ENCODE results near the gene GALNT10.

Gene GALNT10

GRCh38 chr5:154405078-154405792, 214.7 kb downstream of the GALNT10 start:
- no peaks in the 10 kb centered on the region for H3K9me3 ChIP-seq (ENCODE audit: control insufficient read depth in 2 of 2, low read length in 2 of 2)
- H3K36me3 ChIP-seq (ENCODE audit: control insufficient read depth in 2 of 2, insufficient read depth in 2 of 2, low read length in 2 of 2), result peaks cover 0 to 3% of the 10 kb centered on the region in 2 donors
- peaks cover 8% of the 10 kb centered on the region for H3K4me1 ChIP-seq (ENCODE audit: control insufficient read depth, insufficient read depth, low read length)
- H3K27me3 ChIP-seq (ENCODE audit: control insufficient read depth in 1 of 2, insufficient read depth in 2 of 2, low read length in 2 of 2), result no peaks in the 10 kb centered on the region
- no peak overlapping the region for H3K27ac ChIP-seq (ENCODE audit: low read length)
- peak overlapping the region; percentile 35 to 55 for H3K9ac ChIP-seq (ENCODE audit: low read length in 2 of 2)
- peak overlapping the region in 1 of 2 donors; percentile 76 for H3K4me3 ChIP-seq (ENCODE audit: low read length in 2 of 2)

DNA sequence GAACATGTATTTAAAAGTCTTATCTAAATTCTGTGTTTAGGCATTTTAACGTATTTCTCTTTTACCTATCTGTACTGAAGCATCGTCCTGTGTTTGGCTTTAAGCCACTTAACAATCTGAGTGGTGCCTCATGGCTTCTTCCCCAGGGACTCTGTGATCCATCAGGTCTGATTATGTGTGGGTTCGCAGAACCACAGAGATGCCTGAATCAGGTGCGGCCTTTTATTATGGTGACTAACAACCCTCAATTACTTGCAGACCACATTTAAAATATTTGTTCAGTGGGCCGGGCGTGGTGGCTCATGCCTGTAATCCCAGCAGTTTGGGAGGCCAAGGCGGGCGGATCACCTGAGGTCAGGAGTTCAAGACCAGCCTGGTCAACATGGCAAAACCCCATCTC, 215.7 kb downstream of the GALNT10 start:
- H3K27me3 ChIP-seq (ENCODE audit: control insufficient read depth in 1 of 2, insufficient read depth in 2 of 2, low read length in 2 of 2), result no peaks in the 10 kb centered on the region
- peaks cover 8% of the 10 kb centered on the region for H3K4me1 ChIP-seq (ENCODE audit: control insufficient read depth, insufficient read depth, low read length)

DNA sequence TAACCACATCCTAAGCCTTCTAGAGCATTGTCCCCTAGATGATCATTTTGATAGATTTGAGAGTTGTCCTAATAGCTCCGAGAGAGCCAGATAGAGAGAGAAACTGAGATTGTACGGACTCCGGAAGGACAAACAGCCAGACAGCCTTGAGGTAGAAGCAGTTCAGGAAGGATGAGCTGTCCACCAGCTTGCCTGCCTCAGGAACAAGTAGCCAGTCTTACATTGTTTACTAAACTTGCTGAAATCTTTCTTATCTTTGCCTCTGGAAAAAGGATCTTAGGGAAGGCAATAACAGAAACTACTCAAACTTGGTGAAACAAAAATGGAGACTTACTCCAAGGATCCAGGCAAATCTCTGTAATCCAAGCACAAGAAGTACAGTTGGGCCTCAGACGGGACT, 216.3 kb downstream of the GALNT10 start:
- H3K27ac ChIP-seq (ENCODE audit: low read length), result no peak overlapping the region
- no peak overlapping the region for H3K4me3 ChIP-seq (ENCODE audit: low read length in 2 of 2)
- no peaks in the 10 kb centered on the region for H3K9me3 ChIP-seq (ENCODE audit: control insufficient read depth in 2 of 2, low read length in 2 of 2)
- H3K36me3 ChIP-seq (ENCODE audit: control insufficient read depth in 2 of 2, insufficient read depth in 2 of 2, low read length in 2 of 2), result peaks cover 6 to 8% of the 10 kb centered on the region in 2 donors
- H3K27me3 ChIP-seq (ENCODE audit: control insufficient read depth in 1 of 2, insufficient read depth in 2 of 2, low read length in 2 of 2), result no peaks in the 10 kb centered on the region
- H3K4me1 ChIP-seq (ENCODE audit: control insufficient read depth, insufficient read depth, low read length), result peaks cover 8% of the 10 kb centered on the region
- no peak overlapping the region for H3K9ac ChIP-seq (ENCODE audit: low read length in 2 of 2)

More for the DNA sequence above, 215.7 kb downstream of the GALNT10 start:
- Histone ChIP-seq H3K9ac (ENCODE audit: low read length in 2 of 2) (no peak overlapping the region), H3K9me3 (ENCODE audit: control insufficient read depth in 2 of 2, low read length in 2 of 2) (no peaks in the 10 kb centered on the region), H3K36me3 (ENCODE audit: control insufficient read depth in 2 of 2, insufficient read depth in 2 of 2, low read length in 2 of 2) (peaks cover 4 to 6% of the 10 kb centered on the region in 2 donors), H3K4me3 (ENCODE audit: low read length in 2 of 2) (no peak overlapping the region), H3K27ac (ENCODE audit: low read length) (no peak overlapping the region)

DNA sequence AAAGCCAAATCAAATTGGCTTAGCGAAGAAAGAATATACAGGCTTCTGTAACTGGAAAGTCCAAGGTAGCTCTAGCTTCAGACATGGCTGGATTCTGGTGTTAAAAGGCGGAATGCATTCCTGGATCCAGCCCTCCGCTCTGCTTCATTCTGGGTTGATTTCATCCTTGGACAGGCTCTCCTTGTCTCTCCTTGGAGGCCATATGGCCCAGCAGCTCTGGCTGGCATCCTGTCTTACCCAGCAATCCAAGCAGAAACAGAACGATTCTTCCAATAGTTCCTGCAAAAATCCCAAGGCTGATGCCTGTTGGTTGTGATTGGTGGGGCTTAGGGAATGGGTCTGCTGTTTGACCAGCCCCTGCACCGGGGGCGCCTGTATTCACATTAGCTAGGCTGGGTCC, 218.3 kb downstream of the GALNT10 start:
- Histone ChIP-seq H3K9ac (ENCODE audit: low read length in 2 of 2) (no peak overlapping the region), H3K4me3 (ENCODE audit: low read length in 2 of 2) (no peak overlapping the region), H3K36me3 (ENCODE audit: control insufficient read depth in 2 of 2, insufficient read depth in 2 of 2, low read length in 2 of 2) (peaks cover 9 to 17% of the 10 kb centered on the region in 2 donors), H3K27ac (ENCODE audit: low read length) (no peak overlapping the region), H3K27me3 (ENCODE audit: control insufficient read depth in 1 of 2, insufficient read depth in 2 of 2, low read length in 2 of 2) (no peaks in the 10 kb centered on the region), H3K9me3 (ENCODE audit: control insufficient read depth in 2 of 2, low read length in 2 of 2) (no peaks in the 10 kb centered on the region), H3K4me1 (ENCODE audit: control insufficient read depth, insufficient read depth, low read length) (peaks cover 8% of the 10 kb centered on the region)

GRCh38 chr5:154409230-154409840, 218.8 kb downstream of the GALNT10 start:
- Histone ChIP-seq H3K27me3 (ENCODE audit: control insufficient read depth in 1 of 2, insufficient read depth in 2 of 2, low read length in 2 of 2) (no peaks in the 10 kb centered on the region), H3K4me1 (ENCODE audit: control insufficient read depth, insufficient read depth, low read length) (peaks cover 8% of the 10 kb centered on the region), H3K9ac (ENCODE audit: low read length in 2 of 2) (no peak overlapping the region), H3K4me3 (ENCODE audit: low read length in 2 of 2) (no peak overlapping the region), H3K27ac (ENCODE audit: low read length) (no peak overlapping the region), H3K36me3 (ENCODE audit: control insufficient read depth in 2 of 2, insufficient read depth in 2 of 2, low read length in 2 of 2) (peaks cover 13 to 17% of the 10 kb centered on the region in 2 donors), H3K9me3 (ENCODE audit: control insufficient read depth in 2 of 2, low read length in 2 of 2) (no peaks in the 10 kb centered on the region)

DNA sequence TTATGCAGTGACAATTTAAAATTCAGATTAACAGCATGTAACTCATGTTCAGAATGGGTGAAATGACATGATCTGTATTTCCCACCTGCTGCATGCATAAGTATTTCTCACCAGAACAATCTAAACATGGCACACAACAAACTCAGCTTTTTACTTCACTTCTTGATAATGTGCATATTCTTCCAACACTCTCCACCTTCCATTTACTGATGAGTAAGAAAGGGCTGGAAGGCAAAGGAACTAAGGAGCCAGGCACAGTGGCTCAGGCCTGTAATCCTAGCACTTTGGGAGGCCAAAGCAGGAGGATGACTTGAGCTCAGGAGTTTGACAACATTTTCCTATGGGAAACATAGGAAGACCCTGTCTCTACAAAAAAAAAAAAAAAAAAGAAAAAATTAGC, 219.5 kb downstream of the GALNT10 start:
- peaks cover 15 to 17% of the 10 kb centered on the region in 2 donors for H3K36me3 ChIP-seq (ENCODE audit: control insufficient read depth in 2 of 2, insufficient read depth in 2 of 2, low read length in 2 of 2)
- H3K4me1 ChIP-seq (ENCODE audit: control insufficient read depth, insufficient read depth, low read length), result peaks cover 6% of the 10 kb centered on the region
- no peaks in the 10 kb centered on the region for H3K27me3 ChIP-seq (ENCODE audit: control insufficient read depth in 1 of 2, insufficient read depth in 2 of 2, low read length in 2 of 2)
- no peak overlapping the region for H3K4me3 ChIP-seq (ENCODE audit: low read length in 2 of 2)
- no peak overlapping the region for H3K9ac ChIP-seq (ENCODE audit: low read length in 2 of 2)
- no peaks in the 10 kb centered on the region for H3K9me3 ChIP-seq (ENCODE audit: control insufficient read depth in 2 of 2, low read length in 2 of 2)
- no peak overlapping the region for H3K27ac ChIP-seq (ENCODE audit: low read length)

DNA sequence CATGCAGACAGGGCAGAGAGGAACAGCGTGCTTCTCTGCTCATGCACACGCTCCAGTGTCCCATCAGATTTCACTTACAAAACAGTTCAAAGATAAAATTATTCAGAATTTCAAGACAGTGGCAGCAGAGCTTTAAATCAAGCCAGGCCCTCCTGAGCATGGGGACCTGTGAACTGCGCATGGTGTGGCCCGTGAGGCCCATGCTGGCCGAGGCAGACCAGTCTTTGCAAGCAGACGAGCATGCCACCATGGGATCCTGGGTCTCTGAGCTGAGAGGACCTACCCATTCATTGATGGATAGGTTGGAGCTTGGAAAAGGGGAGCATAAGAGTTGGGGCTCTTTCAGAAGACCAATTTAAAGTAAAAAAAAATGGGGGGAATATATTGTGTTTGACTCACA, 220.3 kb downstream of the GALNT10 start:
- Histone ChIP-seq H3K36me3 (ENCODE audit: control insufficient read depth in 2 of 2, insufficient read depth in 2 of 2, low read length in 2 of 2) (peaks cover 15 to 19% of the 10 kb centered on the region in 2 donors), H3K4me1 (ENCODE audit: control insufficient read depth, insufficient read depth, low read length) (no peaks in the 10 kb centered on the region), H3K27ac (ENCODE audit: low read length) (no peak overlapping the region), H3K4me3 (ENCODE audit: low read length in 2 of 2) (no peak overlapping the region), H3K9ac (ENCODE audit: low read length in 2 of 2) (no peak overlapping the region), H3K9me3 (ENCODE audit: control insufficient read depth in 2 of 2, low read length in 2 of 2) (no peaks in the 10 kb centered on the region), H3K27me3 (ENCODE audit: control insufficient read depth in 1 of 2, insufficient read depth in 2 of 2, low read length in 2 of 2) (no peaks in the 10 kb centered on the region)

GRCh38 chr5:154411338-154411737, 220.8 kb downstream of the GALNT10 start:
- no peak overlapping the region for H3K4me3 ChIP-seq (ENCODE audit: low read length in 2 of 2)
- no peaks in the 10 kb centered on the region for H3K4me1 ChIP-seq (ENCODE audit: control insufficient read depth, insufficient read depth, low read length)
- H3K9me3 ChIP-seq (ENCODE audit: control insufficient read depth in 2 of 2, low read length in 2 of 2), result no peaks in the 10 kb centered on the region
- no peaks in the 10 kb centered on the region for H3K27me3 ChIP-seq (ENCODE audit: control insufficient read depth in 1 of 2, insufficient read depth in 2 of 2, low read length in 2 of 2)
- H3K36me3 ChIP-seq (ENCODE audit: control insufficient read depth in 2 of 2, insufficient read depth in 2 of 2, low read length in 2 of 2), result peaks cover 15 to 20% of the 10 kb centered on the region in 2 donors
- H3K27ac ChIP-seq (ENCODE audit: low read length), result no peak overlapping the region
- no peak overlapping the region for H3K9ac ChIP-seq (ENCODE audit: low read length in 2 of 2)

- Histone ChIP-seq H3K4me1 (ENCODE audit: control insufficient read depth, insufficient read depth, low read length) (no peaks in the 10 kb centered on the region), H3K36me3 (ENCODE audit: control insufficient read depth in 2 of 2, insufficient read depth in 2 of 2, low read length in 2 of 2) (peaks cover 22 to 23% of the 10 kb centered on the region in 2 donors), H3K9me3 (ENCODE audit: control insufficient read depth in 2 of 2, low read length in 2 of 2) (no peaks in the 10 kb centered on the region), H3K4me3 (ENCODE audit: low read length in 2 of 2) (no peak overlapping the region), H3K9ac (ENCODE audit: low read length in 2 of 2) (no peak overlapping the region), H3K27me3 (ENCODE audit: control insufficient read depth in 1 of 2, insufficient read depth in 2 of 2, low read length in 2 of 2) (no peaks in the 10 kb centered on the region), H3K27ac (ENCODE audit: low read length) (no peak overlapping the region)
These were observed 221.8 kb downstream of the GALNT10 start for GRCh38 chr5:154412316-154412715.

GRCh38 chr5:154412925-154413324, 222.4 kb downstream of the GALNT10 start:
- Histone ChIP-seq H3K4me1 (ENCODE audit: control insufficient read depth, insufficient read depth, low read length) (no peaks in the 10 kb centered on the region), H3K27me3 (ENCODE audit: control insufficient read depth in 1 of 2, insufficient read depth in 2 of 2, low read length in 2 of 2) (no peaks in the 10 kb centered on the region), H3K36me3 (ENCODE audit: control insufficient read depth in 2 of 2, insufficient read depth in 2 of 2, low read length in 2 of 2) (peaks cover 23 to 24% of the 10 kb centered on the region in 2 donors), H3K27ac (ENCODE audit: low read length) (no peak overlapping the region), H3K9ac (ENCODE audit: low read length in 2 of 2) (no peak overlapping the region), H3K9me3 (ENCODE audit: control insufficient read depth in 2 of 2, low read length in 2 of 2) (no peaks in the 10 kb centered on the region), H3K4me3 (ENCODE audit: low read length in 2 of 2) (no peak overlapping the region)

DNA sequence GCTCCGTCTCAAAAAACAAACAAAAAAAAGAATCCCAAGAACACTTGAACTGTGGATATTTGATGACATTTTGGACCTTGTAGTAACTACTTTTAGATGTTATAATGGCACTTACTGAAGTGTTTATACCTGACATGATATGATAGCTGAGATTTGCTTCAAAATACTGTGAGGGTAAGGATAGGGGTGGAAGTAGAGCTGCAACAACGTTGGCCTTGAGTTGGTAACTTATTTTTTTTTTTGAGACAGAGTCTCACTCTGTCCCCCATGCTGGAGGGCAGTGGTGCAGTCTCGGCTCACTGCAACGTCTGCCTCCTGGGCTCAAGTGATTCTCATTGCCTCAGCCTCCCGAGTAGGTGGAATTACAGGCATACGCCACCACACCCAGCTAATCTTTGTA, 224.6 kb downstream of the GALNT10 start:
- peaks cover 21 to 28% of the 10 kb centered on the region in 2 donors for H3K36me3 ChIP-seq (ENCODE audit: control insufficient read depth in 2 of 2, insufficient read depth in 2 of 2, low read length in 2 of 2)

More for the DNA sequence above, 224.6 kb downstream of the GALNT10 start:
- no peaks in the 10 kb centered on the region for H3K9me3 ChIP-seq (ENCODE audit: control insufficient read depth in 2 of 2, low read length in 2 of 2)
- no peak overlapping the region for H3K27ac ChIP-seq (ENCODE audit: low read length)
- no peak overlapping the region for H3K9ac ChIP-seq (ENCODE audit: low read length in 2 of 2)
- H3K4me3 ChIP-seq (ENCODE audit: low read length in 2 of 2), result no peak overlapping the region
- no peaks in the 10 kb centered on the region for H3K27me3 ChIP-seq (ENCODE audit: control insufficient read depth in 1 of 2, insufficient read depth in 2 of 2, low read length in 2 of 2)
- H3K4me1 ChIP-seq (ENCODE audit: control insufficient read depth, insufficient read depth, low read length), result no peaks in the 10 kb centered on the region
